ENCODE measurements around the gene AP1B1. TPM values are rescaled to one million over a fixed set of nuclear protein-coding genes. Genes with fewer than 3 reads are reported as not detected.
A peak's percentile ranks its signal among the peaks of the same experiment; 100 is the strongest.

The AP1B1 gene
- total and polyA plus RNA-seq, 2 of the 13 experiments (the other 11 are each of a cell fraction or from before 2014, with no cell fraction given), result 26.6 to 29.7 TPM

GRCh38 chr22:29311464-29312217, 76.7 kb downstream of the AP1B1 start:
- no peak for DNase-seq (ENCODE audit: low spot score)
- WGBS (ENCODE audit: low lambda C conversion rate), result 89% methylated on average over 19 of the region's 50 CpGs
- Histone ChIP-seq H3K27ac (ENCODE audit: extremely low read length, insufficient read depth, low read length) (no peak overlapping the region), H3K4me1 (ENCODE audit: insufficient read depth, low read length) (peaks cover 58% of the 10 kb centered on the region), H2AFZ (ENCODE audit: low read length) (no peak overlapping the region), H3K36me3 (replicated peaks in 1 of 2; ENCODE audit: control insufficient read depth in 1 of 2, insufficient read depth in 2 of 2, low read length in 2 of 2) (no peaks in the 10 kb centered on the region), H3K4me3 (replicated peaks in 1 of 3; ENCODE audit: insufficient read depth in 1 of 3, low read depth in 2 of 3, low read length in 3 of 3) (no peak overlapping the region), H3K9ac (ENCODE audit: insufficient read depth, low read depth, low read length) (no peak overlapping the region), H3K4me2 (ENCODE audit: low read depth, low read length) (no peak overlapping the region), H3K79me2 (ENCODE audit: insufficient read depth, low read length) (no peaks in the 10 kb centered on the region), H3K27me3 (ENCODE audit: control insufficient read depth in 1 of 2, insufficient read depth in 2 of 2, low read length in 2 of 2) (peaks cover 7 to 34% of the 10 kb centered on the region in 2 experiments), H4K20me1 (ENCODE audit: insufficient read depth, low read length) (no peaks in the 10 kb centered on the region; the same call in 1 of the 2 replicates), H3K9me3 (ENCODE audit: low read length) (no peaks in the 10 kb centered on the region)
- intact Hi-C loops (cut with micrococcal nuclease; ENCODE audit: unreplicated experiment) (no loop called here), in situ Hi-C loops (cut with HindIII; ENCODE audit: extremely low pct_ligation_motif_present, low pct_unique_long_range_greater_than_20kb) (no loop called here)
- TF ChIP-seq CHD4 (IDR thresholded peaks at IDR 0.05; ENCODE audit: borderline replicate concordance, low read length) (no peak), KMT2A (CRISPR knock-in tag; IDR thresholded peaks at IDR 0.05) (no peak), ZNF652 (CRISPR knock-in tag; IDR thresholded peaks at IDR 0.05; ENCODE audit: borderline replicate concordance, low read depth) (no peak), KAT7 (CRISPR knock-in tag; IDR thresholded peaks at IDR 0.05; ENCODE audit: borderline replicate concordance) (no peak), ZNF367 (CRISPR knock-in tag; IDR thresholded peaks at IDR 0.05; ENCODE audit: borderline replicate concordance) (no peak), TOPORS (CRISPR knock-in tag; IDR thresholded peaks at IDR 0.05) (no peak)
- ChIA-PET POLR2A (no interaction called here), CTCF (ENCODE audit: low intra/inter-chr PET ratio, low total read pairs) (no interaction called here)
- FAIRE-seq, result no peak
- no TSS peak for BruUV-seq (replicated peaks)
- ATAC-seq, result no peak

- H3K4me2 ChIP-seq (ENCODE audit: low read depth, low read length), result peak overlapping the region; percentile 27; the same call in 1 of the 2 replicates
- no peak overlapping the region for H2AFZ ChIP-seq (ENCODE audit: low read length)
- H3K9me3 ChIP-seq (ENCODE audit: low read length), result no peaks in the 10 kb centered on the region
- DNase-seq (ENCODE audit: low spot score), result peak; percentile 73
- in situ Hi-C loops (cut with HindIII; ENCODE audit: extremely low pct_ligation_motif_present, low pct_unique_long_range_greater_than_20kb), result no loop called here
- ChIA-PET CTCF (ENCODE audit: low intra/inter-chr PET ratio, low total read pairs) (no interaction called here), POLR2A (no interaction called here)
- H3K27ac ChIP-seq (ENCODE audit: extremely low read length, insufficient read depth, low read length), result no peak overlapping the region
- intact Hi-C loops (cut with micrococcal nuclease; ENCODE audit: unreplicated experiment), result no loop called here
- H3K4me3 ChIP-seq (replicated peaks in 1 of 3; ENCODE audit: insufficient read depth in 1 of 3, low read depth in 2 of 3, low read length in 3 of 3), result no peak overlapping the region
- H3K79me2 ChIP-seq (ENCODE audit: insufficient read depth, low read length), result no peaks in the 10 kb centered on the region
- no peak overlapping the region for H3K9ac ChIP-seq (ENCODE audit: insufficient read depth, low read depth, low read length)
- ATAC-seq, result peak; percentile 47
- WGBS (ENCODE audit: low lambda C conversion rate), result 55% methylated on average over 8 of the region's 18 CpGs
- H3K4me1 ChIP-seq (ENCODE audit: insufficient read depth, low read length), result peaks cover 60% of the 10 kb centered on the region
- no TSS peak for BruUV-seq (replicated peaks)
- H3K36me3 ChIP-seq (replicated peaks in 1 of 2; ENCODE audit: control insufficient read depth in 1 of 2, insufficient read depth in 2 of 2, low read length in 2 of 2), result no peaks in the 10 kb centered on the region
- peaks cover 5 to 26% of the 10 kb centered on the region in 2 experiments; a peak in 4 of 5 replicates for H3K27me3 ChIP-seq (ENCODE audit: control insufficient read depth in 1 of 2, insufficient read depth in 2 of 2, low read length in 2 of 2)
- no peaks in the 10 kb centered on the region for H4K20me1 ChIP-seq (ENCODE audit: insufficient read depth, low read length)
- FAIRE-seq, result no peak
- TF ChIP-seq ZNF326 (CRISPR knock-in tag; IDR thresholded peaks at IDR 0.05; ENCODE audit: borderline replicate concordance) (no peak), ATF7 (IDR thresholded peaks at IDR 0.05) (no peak), ATF7 (CRISPR knock-in tag; IDR thresholded peaks at IDR 0.05) (no peak), MAX (IDR thresholded peaks at IDR 0.05) (no peak), FOSL2 (CRISPR knock-in tag; IDR thresholded peaks at IDR 0.05) (peak; percentile 89), ARID4A (CRISPR knock-in tag; IDR thresholded peaks at IDR 0.05; ENCODE audit: borderline replicate concordance) (peak; percentile 46; the same call in 1 of the 2 replicates), RFX1 (IDR thresholded peaks at IDR 0.05) (peak; percentile 84), MXI1 (IDR thresholded peaks at IDR 0.05; ENCODE audit: borderline replicate concordance, low read depth, low read length) (peak; percentile 78; the same call in 1 of the 3 replicates), SIN3A (IDR thresholded peaks at IDR 0.05; ENCODE audit: borderline replicate concordance, low read depth, low read length) (0 out of 2 replicates have a peak, but pooled peaks have one; percentile 51)
Measured at GRCh38 chr22:29310863-29311339, 77.5 kb downstream of the AP1B1 start.

Measured in HepG2 (cell line).